Endothelial cell of umbilical vein (primary cell): ENCODE results near the gene CDK5.

Experiments
- CTCF ChIP-seq, 2 donors: IDR thresholded peaks; 1 replicate in 1 of 2; 2 replicates in 1 of 2; pipeline ENCODE4 v1.5.1; 2011; ENCODE audit warnings: low read length in 2 of 2, mild to moderate bottlenecking in 2 of 2, moderate library complexity in 2 of 2, control low read depth in 1 of 2, inconsistent platforms in 1 of 2, low read depth in 1 of 2; ENCODE audit not compliant: insufficient read depth in 1 of 2; ENCODE audit errors: extremely low read depth in 1 of 2
- EZH2 ChIP-seq: IDR thresholded peaks from 2 replicates; pipeline ENCODE4 v1.6.1; 2012; ENCODE audit warnings: borderline replicate concordance, low read depth, mild to moderate bottlenecking, moderate library complexity, low read length, inconsistent platforms; ENCODE audit not compliant: severe bottlenecking
- MAX ChIP-seq: IDR thresholded peaks from 2 replicates; pipeline ENCODE4 v1.6.1; 2011; ENCODE audit not compliant: insufficient read depth, insufficient read length
- MYC ChIP-seq: IDR thresholded peaks from one replicate; pipeline ENCODE4 v1.6.1; 2011; ENCODE audit warnings: mild to moderate bottlenecking, low read depth, low read length
- POLR2A ChIP-seq: IDR thresholded peaks from 2 replicates; pipeline ENCODE4 v1.6.1; 2012; ENCODE audit warnings: low read depth, mild to moderate bottlenecking, control low read depth, low read length
- POLR2AphosphoS5 ChIP-seq: IDR thresholded peaks from 2 replicates; pipeline ENCODE4 v1.6.1; 2012; ENCODE audit warnings: low read depth, mild to moderate bottlenecking, control low read depth, low read length, moderate library complexity; ENCODE audit not compliant: insufficient read depth

GRCh38 chr7:151025924-151026671 is 31.6 kb downstream of the CDK5 start:
- TF ChIP-seq CTCF (IDR thresholded peaks at IDR 0.05; ENCODE audit: extremely low read depth in 1 of 2, insufficient read depth in 1 of 2, low read depth in 1 of 2, low read length in 2 of 2) = no peak
- no peak for TF ChIP-seq POLR2AphosphoS5
- TF ChIP-seq POLR2A = no peak
- TF ChIP-seq MAX = no peak
- TF ChIP-seq EZH2 = no peak
- no peak for TF ChIP-seq MYC
